GM20000 (cell line): ENCODE results near the gene TERT.

Experiments
- DNase-seq: peaks from one replicate; pipeline ENCODE4 v3.0.0; 2012; ENCODE audit warnings: low spot score
- TF ChIP-seq, protein P1 (sequence below): IDR thresholded peaks from 2 replicates; pipeline ENCODE4 v1.5.1; 2012; ENCODE audit warnings: mild to moderate bottlenecking, control low read depth; ENCODE audit errors: extremely low read depth, missing control alignments

TERT gene

GRCh38 chr5:1222147-1222546 is 72.7 kb downstream of the TERT start:
- TF ChIP-seq, protein P1, sequence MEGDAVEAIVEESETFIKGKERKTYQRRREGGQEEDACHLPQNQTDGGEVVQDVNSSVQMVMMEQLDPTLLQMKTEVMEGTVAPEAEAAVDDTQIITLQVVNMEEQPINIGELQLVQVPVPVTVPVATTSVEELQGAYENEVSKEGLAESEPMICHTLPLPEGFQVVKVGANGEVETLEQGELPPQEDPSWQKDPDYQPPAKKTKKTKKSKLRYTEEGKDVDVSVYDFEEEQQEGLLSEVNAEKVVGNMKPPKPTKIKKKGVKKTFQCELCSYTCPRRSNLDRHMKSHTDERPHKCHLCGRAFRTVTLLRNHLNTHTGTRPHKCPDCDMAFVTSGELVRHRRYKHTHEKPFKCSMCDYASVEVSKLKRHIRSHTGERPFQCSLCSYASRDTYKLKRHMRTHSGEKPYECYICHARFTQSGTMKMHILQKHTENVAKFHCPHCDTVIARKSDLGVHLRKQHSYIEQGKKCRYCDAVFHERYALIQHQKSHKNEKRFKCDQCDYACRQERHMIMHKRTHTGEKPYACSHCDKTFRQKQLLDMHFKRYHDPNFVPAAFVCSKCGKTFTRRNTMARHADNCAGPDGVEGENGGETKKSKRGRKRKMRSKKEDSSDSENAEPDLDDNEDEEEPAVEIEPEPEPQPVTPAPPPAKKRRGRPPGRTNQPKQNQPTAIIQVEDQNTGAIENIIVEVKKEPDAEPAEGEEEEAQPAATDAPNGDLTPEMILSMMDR: no peak
- no peak for DNase-seq

DNA sequence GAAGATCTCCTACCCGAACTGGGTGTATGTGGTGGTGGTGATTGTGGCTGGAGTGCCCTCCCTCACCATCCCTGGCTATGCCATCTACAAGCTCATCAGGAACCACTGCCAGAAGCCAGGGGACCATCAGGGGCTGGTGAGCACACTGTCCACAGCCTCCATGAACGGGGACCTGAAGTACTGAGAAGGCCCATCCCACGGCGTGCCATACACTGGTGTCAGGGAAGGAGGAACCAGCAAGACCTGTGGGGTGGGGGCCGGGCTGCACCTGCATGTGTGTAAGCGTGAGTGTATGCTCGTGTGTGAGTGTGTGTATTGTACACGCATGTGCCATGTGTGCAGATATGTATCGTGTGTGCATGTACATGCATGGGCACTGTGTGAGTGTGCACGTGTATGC is 73.1 kb downstream of the TERT start:
- TF ChIP-seq, protein P1: no peak
- no peak for DNase-seq

DNA sequence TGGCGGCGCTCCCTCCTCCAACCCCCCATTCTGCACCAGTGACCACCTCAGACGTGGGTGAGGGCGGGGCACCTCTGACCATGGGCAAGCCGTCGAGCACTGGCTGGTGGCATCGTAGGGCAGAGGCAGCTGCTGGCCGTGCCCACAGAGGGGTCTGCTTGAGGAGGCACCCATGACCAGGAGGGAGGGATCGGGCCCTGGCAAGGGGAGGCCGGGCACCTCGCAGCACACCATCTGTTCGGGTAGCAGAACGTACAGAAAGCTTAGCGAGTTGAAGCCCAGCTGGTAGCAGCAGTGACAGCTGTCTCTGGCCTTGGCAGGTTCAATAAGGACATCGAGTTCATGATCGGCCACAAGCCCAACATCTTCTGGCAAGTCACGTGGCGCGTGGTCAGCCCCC is 74.0 kb downstream of the TERT start:
- no peak for DNase-seq
- TF ChIP-seq, protein P1: no peak

DNA sequence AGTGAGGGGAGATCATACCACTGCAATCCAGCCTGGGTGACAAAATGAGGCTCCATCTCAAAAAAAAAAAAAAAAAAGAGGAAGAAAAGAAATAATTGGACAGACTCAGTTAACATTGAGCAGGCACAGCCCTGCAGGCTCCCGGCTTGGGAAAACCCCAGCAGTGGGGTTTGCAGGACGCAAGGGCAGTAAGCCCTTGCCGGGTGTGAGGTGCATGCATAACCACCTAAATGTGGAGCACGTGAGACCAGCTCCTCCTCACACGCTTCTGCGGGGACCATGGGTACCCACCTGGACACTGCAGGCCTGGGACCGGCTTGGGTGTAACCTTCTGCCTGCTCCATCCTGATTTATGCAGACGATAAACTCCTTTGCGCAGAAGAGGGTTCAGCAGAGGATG is 74.5 kb downstream of the TERT start:
- DNase-seq: no peak
- TF ChIP-seq, protein P1: no peak

DNA sequence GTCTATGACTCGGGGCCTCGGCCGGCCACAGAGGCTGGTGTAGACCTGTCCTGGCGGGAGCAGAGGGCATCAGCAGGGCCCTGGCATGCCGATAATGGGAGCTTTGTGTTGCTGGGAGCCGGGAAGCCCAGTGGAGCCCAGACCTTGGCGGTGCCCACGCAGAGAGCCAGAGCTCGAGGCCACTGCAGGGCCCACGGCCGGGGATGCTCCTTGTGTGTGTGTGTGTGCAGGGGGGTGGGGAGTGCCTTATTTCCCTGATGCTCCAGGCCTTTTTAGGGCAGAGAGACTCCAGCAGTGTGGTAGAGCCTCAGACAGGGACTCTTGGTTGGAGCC is 75.1 kb downstream of the TERT start:
- TF ChIP-seq, protein P1: no peak
- no peak for DNase-seq

GRCh38 chr5:1219098-1219767 is 75.6 kb downstream of the TERT start:
- TF ChIP-seq, protein P1: no peak
- no peak for DNase-seq

- TF ChIP-seq, protein P1: no peak
- no peak for DNase-seq
Measured at GRCh38 chr5:1218351-1219080, 76.4 kb downstream of the TERT start.
